H54 (cell line): ENCODE measurements around the gene BZW2.

ENCODE experiments used
- DNase-seq: peaks from one replicate; pipeline ENCODE4 v3.0.0; 2011; ENCODE audit warnings: low spot score, mixed read lengths; ENCODE audit not compliant: insufficient read length
- FAIRE-seq: peaks from 3 replicates; lab custom pipeline; 2011; peaks lifted over from hg19 to GRCh38; lab: Jason Lieb, UNC
- POLR2A ChIP-seq: IDR thresholded peaks from 2 replicates; pipeline ENCODE4 v1.6.1; 2011; ENCODE audit warnings: low read depth, mild to moderate bottlenecking, low read length

BZW2 gene

DNA sequence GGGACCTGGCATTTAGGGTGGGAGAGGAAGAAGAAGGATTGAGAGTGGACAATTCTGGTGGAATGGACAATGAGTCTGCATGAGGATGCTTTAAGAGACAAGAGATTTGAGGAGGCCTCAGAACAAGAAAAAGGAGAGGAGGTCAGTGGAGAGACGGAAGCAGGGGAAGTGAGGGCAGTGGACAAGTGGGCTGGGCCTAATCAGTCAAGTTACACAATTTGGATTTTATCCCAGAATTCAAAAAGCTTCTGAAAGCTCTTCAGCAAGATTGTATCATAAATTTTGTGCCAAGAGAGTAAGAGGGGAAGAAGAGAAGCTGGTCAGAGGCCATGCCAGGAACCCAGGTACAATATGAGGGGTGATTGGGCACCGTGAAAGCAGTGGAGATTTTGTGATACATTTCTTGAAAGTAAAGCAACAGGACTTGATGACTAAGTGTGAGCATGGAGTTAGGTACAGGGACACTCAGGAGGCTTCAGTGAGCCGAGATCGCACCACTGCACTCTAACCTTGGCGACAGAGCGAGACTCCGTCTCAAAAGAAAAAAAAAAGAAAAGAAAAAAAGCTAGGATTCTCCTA lies 88.3 kb downstream of the BZW2 start:
- TF ChIP-seq POLR2A, result no peak
- FAIRE-seq, result no peak
- DNase-seq, result no peak

GRCh38 chr7:16735020-16735419 lies 89.0 kb downstream of the BZW2 start:
- FAIRE-seq, result no peak
- DNase-seq, result no peak
- no peak for TF ChIP-seq POLR2A

- FAIRE-seq (no peak), DNase-seq (no peak)
- no peak for TF ChIP-seq POLR2A
Measured at GRCh38 chr7:16738011-16738688, 92.2 kb downstream of the BZW2 start.

- peak; percentile 90 for FAIRE-seq
- DNase-seq, result peak; percentile 92
- TF ChIP-seq POLR2A, result no peak
Measured at GRCh38 chr7:16739863-16740622, 94.1 kb downstream of the BZW2 start.

DNA sequence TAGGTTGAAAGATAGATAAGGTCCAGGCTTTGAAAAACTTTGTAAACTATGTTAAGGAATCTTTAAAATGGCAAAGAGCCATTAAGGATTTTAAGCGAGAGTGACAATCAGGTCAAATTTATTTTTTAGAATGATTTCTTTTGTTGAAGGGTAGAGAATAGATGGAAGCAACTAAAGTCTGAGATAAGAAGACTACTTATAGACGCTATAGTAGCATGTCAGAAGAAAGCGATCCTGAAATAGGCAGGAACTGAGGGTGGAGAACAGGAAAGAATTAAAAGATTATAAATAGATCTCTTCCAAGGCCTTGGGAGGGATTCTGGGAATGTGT lies 94.6 kb downstream of the BZW2 start:
- DNase-seq, result no peak
- TF ChIP-seq POLR2A, result no peak
- FAIRE-seq, result no peak

DNA sequence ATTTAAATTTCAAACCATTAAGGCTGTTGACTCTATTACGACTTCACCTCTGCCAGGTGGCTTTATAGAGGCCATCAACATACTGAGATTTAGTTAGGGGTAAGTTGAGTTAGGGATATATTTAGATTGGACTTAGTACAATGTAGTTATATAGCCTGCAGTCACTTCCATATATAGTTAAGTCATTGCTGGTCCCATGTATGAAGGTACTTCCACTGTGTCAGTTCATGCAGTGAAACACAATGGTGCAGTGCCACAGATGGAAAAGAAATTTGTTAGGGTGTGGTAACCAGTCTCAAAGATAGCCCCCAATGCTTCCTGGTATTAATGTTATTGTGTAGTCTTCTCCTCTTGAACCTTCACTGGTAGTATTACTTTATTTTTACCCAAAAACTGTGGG lies 95.0 kb downstream of the BZW2 start:
- FAIRE-seq (no peak), DNase-seq (no peak)
- TF ChIP-seq POLR2A, result no peak

DNA sequence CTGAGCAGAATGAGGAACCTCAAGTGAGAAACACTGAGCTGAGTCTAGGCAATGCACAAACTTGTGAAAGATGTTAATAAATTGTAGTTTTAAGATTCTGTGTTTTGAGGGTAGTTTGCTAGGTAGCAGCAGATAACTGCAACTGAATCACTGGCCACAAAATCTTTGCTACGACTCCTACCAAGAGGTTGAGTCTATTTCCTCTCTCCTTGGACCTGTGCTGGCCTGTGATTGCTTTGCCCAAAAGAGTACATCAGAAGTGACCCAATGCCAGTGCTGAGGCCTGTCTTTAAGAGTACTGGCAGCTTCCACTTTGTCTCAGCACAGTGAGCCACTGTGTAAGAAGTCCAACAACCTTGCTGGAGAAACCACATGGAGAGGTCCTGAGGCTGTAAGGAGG lies 95.7 kb downstream of the BZW2 start:
- no peak for TF ChIP-seq POLR2A
- FAIRE-seq, result no peak
- DNase-seq, result no peak

- FAIRE-seq, result no peak
- no peak for TF ChIP-seq POLR2A
- no peak for DNase-seq
Measured at GRCh38 chr7:16742547-16742946, 96.6 kb downstream of the BZW2 start.

DNA sequence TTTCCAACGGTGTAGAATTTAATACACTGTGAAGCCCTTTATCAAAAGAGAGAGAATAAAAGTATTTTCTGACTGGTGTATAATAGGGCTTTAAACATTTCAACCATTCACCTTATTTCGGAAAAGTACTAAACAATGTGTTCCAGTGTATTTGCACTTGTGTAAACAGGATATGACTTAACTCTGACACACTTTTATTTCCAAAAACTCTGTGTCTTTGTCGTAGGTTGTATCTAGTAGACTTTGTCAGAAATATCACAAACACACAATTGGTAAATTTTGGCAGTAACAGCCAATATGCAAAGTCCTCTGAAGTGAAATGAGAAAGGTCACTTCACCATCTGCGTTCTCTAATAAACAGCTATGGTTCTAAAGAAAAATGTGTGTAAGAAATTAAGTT lies 97.3 kb downstream of the BZW2 start:
- no peak for TF ChIP-seq POLR2A
- no peak for FAIRE-seq
- DNase-seq, result no peak

GRCh38 chr7:16744518-16745250 lies 98.7 kb downstream of the BZW2 start:
- DNase-seq (no peak), FAIRE-seq (no peak)
- TF ChIP-seq POLR2A, result no peak

- FAIRE-seq, result no peak
- no peak for DNase-seq
- TF ChIP-seq POLR2A, result no peak
Measured at GRCh38 chr7:16745645-16746044, 99.7 kb downstream of the BZW2 start.

DNA sequence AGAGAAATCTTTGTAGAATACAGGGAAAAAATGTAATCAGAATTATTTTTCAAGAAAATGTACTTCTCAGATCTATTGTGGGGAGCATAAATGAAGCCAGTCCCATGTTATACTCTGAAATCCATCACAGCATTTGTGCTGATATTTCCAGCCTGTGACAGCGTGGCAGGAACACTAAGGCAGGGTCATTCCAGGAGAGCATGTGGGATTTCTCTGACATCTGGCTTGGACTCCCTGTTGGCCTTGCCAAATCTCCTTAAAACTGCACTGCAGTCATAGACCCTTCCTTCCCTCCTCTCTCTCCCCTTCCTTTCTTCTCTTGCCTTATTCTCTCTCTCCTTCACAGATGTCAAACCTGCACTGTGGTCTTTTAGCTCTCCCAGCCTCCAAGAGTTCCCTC lies 101.1 kb downstream of the BZW2 start:
- no peak for DNase-seq
- TF ChIP-seq POLR2A, result no peak
- no peak for FAIRE-seq

GRCh38 chr7:16753102-16753931 lies 107.3 kb downstream of the BZW2 start, which contains the start of gene TSPAN13:
TSPAN13 (plus strand) TSS chr7:16753755; CDS start chr7:16753968, 213 bp downstream.
- peak; percentile 55 for FAIRE-seq
- DNase-seq, result peak; percentile 93
- TF ChIP-seq POLR2A, result no peak
